NCI-H510A treated with DMSO at 0.1 percent for 48 hours (cell line): ENCODE data around the gene RPS23.
"Not testable (repeated sequence)": the region's sequence is repeated elsewhere in the genome, so short reads cannot be mapped to it uniquely, and the experiment has no call there.

Experiments used
- DNase-seq: peaks from one replicate; lab custom pipeline; 2025; lab: John Stamatoyannopoulos, UW

The RPS23 gene

DNA sequence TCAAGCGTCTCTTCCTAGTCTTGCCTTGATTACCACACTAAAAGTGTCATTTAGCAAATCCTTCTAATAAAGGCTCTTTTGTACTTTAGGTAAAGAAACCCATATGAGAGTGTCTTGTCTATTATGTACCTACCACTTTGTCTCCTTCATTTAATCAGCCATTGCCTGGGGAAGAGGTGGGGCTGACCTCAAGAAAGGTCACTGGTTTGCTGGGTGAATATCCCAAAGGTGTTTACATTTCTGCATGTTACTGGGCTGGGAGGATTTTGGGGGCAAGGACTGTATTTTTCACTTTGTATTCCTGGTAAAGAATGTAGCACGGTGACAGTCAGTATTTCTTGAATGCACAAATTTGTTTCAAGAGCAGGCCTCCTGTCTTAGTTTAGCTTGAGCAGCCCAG, 11.9 kb upstream of the RPS23 start:
- DNase-seq = no peak

DNA sequence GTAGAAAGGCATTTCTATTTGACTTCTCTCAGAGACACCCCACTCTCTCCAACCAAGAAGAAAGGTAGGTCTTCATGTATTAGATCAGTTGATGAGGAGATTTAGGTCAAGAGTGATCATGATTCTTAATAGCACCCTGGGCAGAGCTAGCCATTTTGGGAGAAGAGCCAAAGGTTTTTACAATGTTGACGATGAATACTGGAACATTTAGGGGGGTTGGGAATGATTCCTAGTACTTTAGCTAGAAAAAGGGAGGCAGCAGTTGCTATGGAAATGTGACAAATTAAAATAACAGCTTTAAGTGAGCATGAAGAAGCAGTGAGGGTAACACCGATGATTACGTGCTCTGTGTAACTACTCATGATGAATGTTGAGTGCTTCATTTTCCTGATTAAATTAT, 9.5 kb upstream of the RPS23 start:
- DNase-seq = no peak

DNA sequence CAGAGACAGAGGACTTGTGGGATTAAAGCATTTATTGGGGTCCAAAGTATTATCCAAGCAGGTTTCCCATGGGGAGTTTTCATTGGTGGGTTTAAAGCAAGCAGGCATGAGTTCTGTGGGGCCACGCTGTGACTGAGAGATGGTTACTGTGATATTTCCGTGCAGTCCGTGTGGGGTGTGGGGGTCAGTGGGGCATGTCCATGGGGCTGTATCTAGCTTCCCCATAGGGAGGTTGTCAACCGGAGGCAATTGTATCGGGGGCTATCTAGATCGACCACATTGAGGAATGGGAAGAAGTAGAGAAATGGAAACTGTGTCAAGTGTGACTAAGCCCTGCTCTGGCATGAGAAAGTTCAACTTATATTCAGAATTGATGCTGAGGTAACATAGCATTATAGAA, 7.1 kb upstream of the RPS23 start:
- no peak for DNase-seq

DNA sequence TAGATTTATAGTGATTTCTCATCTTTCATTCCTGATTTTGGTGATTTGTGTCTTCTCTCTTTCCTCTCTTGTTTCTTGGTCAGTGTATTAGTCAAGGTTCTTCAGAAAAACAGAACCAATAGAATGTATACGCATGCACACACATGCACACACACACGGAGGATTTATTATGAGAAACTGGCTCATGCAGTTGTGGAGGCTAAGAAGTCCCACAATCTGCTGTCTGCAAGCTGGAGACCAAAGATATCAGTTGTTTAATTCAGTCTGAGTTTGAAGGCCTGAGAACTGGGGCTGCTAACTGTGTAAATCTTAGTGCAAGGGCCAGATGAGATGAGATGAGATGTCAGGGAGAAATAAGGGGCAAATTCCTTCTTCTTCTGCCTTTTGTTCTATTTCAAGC, 5.7 kb upstream of the RPS23 start:
- DNase-seq = no peak

DNA sequence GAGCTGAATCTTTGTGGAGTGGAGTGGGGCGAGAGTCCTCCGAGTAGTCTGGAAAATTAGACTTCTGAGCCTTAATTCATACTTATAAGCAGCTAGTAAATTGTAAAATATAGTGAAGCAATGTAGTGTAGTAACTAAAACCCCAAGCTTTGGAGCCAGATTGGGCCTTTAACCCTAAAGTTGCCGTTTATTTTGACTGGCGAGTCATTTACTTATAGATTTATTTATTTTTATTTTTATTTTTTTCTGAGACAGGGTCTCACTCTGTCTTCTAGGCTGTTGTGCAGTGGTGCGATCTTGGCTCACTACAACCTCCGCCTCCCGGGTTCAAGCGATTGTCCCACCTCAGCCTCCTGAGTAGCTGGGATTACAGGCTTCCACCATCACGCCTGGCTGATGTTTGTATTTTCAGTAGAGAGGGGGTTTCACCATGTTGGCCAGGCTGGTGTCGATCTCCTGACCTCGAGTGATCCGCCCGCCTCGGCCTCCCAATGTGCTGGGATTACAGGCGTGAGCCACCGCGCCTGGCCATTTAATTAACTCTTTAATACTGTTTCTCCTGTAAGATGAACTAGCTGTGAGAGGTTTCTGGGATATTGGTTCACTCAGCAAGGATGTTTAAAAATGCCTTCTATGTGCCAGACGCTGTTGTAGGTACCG, 687 bp upstream of the RPS23 start:
- no peak for DNase-seq

DNA sequence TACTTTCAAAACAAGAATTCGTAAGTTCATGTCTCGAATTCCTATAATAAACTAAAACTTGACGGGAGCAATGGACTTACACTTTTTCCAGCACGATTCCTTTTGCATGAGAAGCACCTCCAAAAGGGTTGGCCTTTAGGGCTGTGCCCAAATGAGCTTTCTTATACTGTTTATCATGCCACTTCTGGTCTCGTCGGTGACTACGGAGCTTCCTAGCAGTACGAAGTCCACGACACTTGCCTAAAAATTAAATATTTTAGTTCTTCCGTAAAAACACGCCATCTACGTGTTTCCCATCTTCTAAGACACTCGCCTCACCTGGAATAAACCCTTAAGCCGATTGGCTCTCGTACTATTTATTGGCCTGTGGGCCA, 554 bp downstream of the RPS23 start:
- DNase-seq = no peak

DNA sequence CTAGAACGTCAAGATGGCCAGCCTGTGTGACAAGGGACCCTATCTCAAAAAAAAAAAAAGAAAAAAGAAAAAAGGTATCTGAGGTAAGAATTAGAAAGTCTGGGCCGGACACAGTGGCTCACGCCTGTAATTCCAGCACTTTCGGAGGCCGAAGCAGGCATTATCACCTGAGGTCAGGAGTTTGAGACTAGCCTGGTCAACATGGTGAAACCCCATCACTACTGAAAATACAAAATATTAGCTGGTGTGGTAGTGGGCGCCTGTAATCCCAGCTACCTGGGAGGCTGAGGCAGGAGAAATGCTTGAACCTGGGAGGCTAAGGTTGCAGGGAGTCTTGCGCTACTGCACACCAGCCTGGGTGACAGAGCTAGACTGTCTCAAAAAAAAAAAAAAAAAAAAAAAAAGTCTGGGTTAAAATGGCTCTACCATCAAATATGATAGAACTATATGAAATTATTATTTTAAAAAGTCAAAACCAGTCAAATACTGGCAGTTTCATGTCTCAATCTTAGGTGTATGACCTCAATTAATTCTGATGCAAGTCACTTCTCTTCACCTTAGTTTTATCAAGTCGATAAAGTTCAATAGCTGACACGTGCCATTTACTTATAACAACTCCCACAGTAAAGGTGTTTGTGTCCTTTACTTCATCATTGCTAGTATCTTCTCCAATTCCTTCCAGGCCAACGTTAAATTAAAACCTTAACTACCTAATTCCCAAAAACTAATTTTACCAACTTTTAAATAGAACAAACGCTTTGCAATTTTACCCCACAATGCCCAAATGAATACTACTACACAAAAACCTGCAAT, 1.1 kb downstream of the RPS23 start:
- DNase-seq = no peak

DNA sequence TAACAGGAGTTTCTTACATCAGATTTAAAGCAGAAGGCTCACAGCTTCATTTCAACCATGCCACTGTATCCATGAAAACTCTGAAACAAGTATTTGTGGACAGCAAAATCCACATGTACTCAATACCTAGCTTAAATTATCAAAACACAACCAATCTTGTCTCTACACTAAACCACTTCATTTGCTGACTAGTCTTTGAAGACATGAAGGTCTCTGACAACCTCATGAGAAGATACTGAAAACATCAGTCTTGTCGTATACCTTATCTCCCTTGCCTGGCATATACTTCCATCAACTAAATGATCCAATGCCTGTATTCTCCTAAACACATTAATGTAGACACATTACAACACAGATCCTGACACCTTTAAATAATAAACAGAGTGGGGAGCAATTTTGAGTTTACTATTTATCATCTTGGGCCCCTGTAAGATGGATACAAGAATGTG, 2.9 kb downstream of the RPS23 start:
- no peak for DNase-seq

DNA sequence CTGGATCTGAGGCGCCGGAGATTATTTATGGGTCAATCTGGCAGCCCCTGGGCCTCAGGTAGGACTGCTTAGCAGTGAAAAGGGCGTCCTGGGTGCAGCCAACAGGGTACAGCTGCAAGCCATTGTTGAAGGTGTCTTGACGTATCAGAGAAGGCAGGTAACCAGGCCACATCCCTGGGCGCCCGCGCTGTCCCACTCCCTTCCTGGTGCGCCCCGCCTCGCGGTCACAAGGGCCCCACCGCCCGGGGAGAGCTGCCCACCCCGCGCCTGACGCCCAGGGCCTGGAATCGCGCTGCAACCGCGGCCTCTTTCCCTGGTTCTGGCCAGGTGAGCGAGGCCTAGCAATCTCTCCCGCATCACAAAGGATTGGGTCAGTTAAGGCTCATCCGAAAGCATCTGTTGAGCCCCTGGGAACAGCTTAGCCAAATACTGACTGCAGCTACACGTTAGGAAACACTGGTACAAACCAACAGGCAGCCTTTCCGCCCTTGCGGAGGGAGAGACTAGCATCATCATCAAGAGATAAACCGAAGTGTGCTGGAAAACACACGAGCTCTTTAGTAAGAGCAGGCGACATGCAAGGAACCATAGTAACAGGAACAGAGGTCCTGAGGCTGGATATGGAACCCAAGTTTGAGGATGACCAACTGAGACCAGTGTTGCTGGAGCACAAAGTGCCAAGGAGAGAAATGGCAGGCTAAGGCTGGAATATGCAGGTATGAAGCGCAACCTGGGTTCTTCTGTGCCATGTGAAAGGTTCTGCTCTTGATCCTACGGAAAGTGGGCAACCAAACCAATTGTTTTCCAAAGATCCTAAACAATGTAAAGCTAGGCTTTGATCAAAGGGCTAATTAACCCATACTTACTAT, 3.6 kb downstream of the RPS23 start:
- no peak for DNase-seq

DNA sequence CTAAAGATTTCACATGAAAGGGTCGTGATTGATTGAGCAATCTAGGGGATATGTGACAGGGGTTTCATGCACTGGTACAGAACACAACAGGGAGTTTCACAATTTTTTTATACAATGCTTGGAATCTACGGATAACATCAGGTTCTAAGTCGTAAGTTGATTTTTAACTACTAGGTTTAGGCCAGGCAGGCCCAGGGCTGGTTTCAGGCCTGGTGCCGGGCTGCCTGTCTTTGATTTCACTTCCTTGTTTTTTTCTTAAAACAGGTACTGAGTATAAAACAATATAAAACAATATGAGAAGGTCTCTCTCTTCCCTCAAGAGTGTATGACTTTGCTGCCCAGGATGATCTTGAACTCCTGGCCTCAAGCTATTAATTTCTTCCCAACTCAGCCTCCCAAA, 4.7 kb downstream of the RPS23 start:
- not testable (repeated sequence) for DNase-seq

DNA sequence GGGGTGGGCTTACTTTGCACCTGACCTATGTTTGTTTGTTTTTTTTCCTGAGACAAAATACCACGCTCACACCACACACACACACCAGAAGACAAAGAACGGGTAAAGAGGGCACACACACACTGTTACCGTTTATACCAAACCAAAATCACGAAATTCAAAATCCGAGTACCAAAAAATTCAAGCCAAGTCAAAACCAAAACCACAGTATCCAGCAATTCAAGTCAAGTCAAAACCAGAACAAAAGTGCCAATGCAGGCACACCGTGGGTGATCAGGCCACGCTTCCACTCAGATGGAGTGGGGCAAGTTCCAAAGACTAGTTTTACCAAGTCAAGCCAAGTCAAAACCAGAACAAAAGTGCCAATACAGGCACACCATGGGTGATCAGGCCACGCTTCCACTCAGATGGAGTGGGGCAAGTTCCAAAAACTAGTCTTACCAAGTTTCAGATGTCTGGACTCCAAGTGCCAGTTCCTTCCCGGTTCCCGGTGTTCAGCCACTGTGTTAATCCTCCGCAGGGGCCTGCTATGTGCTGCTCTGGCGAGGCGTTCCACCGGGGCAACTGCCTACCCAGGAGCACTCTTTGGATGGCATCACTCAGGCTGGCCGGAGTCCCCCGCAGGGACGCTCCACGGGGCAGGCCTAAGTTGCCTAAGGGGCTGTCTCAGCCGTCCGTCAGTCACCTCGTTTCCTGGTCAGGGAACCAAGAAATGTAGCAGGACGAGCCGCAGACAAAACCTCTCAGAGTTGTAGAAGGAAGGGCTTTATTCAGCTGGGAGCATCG, 5.4 kb downstream of the RPS23 start:
- DNase-seq = not testable (repeated sequence)

DNA sequence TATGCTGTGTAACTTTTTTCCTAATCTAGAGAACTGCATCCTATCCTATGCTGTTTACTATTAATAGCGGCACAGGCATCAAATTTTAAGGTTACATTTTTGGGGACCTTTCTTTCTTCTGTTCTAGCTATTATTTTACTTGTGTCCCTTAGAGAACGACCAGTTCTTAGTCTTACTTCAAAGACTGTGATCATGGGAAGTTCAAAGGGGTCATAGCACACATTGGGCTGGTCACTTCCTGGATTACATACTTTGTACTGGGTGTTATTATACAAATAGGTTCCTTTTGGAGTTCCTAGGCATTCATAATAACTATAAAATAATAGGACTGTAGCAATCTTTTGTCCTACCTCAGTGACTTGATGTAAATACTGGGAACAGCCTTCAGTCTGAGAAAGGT, 8.8 kb downstream of the RPS23 start:
- DNase-seq = not testable (repeated sequence)

DNA sequence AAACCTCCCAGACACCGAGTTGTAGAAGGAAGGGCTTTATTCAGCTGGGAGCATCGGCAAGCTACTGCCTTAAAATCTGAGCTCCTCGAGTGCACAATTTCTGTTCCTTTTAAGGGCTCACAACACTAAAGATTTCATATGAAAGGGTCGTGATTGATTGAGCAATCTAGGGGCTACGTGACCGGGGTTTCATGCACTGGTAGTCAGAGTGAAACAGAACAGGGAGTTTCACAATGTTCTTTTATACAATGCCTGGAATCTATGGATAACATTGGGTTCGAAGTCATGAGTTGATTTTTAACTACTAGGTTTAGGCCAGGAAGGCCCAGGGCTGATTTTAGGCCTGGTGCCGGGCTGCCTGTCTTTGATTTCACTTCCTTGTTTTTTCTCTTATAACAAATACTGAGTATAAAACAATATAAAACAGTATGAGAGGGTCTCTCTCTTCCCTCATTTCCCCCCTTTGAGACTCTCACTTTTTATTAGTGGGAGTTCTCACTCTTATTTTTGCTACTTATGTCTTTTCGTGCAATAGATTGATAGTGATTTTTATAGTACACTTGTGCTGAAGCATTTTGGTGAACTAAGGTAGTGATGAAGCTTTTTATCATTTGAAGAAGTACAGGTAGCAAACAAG, 10.7 kb downstream of the RPS23 start:
- not testable (repeated sequence) for DNase-seq

DNA sequence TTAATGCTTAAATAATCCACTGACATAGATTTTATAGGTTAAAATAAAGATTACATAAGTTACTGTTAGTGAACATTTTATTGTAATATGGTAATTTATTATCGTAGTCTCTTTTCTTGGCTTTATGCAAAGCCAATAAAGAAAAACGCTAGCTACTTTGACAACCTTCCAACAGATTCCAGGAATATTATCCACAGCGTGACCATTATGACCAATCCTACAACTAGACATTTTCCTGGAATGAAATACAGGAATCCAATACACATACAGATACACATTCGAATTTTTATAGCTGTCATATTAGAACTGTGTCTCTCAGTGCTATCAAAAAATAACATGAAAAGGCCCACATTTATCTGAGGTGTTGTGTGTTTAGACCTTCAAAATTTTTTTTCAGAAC, 13.1 kb downstream of the RPS23 start:
- no peak for DNase-seq

DNA sequence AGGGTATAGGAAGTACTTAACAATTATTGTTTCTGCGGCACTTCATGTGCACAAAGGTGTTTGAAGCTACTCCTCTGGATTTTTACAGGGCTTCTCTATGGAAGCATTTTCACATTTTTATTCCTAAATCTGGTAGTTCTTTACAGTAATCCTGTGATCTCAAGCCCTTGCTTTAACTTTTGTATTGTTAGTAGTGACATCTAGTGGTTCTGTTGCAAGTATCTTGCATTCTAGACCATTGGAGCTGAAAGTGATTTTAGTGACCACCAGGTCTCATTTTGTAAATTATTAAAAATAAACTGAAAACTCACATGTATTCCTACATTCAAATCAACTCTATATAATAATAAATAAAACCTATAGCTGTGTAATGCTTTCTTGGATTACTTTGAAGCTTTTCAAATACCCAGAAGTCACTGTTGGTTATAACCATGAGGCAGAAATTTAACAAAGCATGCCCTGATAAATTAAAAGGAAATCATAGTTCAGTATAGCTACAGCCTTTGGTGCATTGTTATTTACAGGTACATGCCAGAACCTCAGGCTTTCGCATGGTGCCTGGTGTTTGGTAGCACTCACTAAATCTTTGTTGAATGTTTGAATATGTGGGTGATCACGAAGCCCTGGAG, 18.9 kb downstream of the RPS23 start:
- no peak for DNase-seq

DNA sequence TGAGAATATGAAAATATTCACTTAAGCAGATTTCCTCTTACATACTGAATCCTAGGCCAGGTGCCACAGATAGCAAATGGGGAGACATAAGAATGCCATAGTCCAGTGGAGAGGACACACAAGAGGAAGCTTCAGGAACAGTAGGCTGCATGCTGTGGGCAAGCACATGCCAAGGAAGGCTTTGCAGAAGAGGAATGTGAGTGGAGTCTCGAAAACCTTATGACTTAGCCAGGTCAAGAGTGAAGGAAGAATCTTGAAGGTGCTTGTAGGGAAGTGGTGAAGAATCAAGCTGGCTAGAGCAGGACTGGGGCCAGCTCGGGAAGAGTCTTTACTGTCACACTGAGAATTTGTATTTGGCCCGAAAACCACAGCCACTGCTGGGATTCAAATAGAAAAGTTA, 20.4 kb downstream of the RPS23 start:
- DNase-seq = no peak

DNA sequence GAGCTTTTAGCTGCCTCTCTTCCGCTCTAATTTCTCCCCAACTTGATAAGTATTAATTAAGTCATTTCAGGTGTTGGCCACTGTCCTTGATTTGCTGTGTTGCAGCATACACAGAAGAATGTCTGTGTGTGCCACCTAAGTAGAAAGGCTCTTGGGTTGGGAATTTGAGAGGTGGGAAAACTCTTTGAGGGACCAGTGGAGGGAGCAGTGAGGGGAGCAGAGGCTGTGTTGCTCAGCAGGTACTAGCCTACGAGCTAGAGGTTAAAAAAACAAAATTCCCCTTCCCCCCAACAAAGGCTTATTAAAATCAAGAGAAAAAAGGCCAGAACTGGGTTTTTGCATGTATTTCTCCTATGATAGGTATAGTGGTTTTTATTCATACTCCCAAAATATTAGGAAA, 20.9 kb downstream of the RPS23 start:
- DNase-seq = no peak

DNA sequence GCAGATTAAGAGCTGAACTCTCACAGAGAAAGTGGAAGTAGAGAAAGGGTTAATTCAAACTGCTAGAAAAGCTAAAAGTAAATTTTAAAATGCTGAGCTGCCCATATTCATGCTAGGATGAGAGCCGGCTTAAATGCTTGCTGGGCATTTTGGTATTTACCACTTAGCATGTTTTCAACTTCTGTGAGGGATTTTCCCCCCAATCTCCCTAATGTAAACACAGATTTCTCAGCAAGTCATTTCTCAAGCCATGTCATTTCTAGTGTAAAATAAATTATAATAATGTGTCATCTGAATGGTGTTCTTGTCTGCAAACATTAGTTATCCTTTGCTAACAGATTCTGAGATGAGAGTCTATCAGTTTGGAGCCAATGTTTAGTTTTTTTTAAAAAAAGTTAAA, 22.3 kb downstream of the RPS23 start:
- DNase-seq = no peak

DNA sequence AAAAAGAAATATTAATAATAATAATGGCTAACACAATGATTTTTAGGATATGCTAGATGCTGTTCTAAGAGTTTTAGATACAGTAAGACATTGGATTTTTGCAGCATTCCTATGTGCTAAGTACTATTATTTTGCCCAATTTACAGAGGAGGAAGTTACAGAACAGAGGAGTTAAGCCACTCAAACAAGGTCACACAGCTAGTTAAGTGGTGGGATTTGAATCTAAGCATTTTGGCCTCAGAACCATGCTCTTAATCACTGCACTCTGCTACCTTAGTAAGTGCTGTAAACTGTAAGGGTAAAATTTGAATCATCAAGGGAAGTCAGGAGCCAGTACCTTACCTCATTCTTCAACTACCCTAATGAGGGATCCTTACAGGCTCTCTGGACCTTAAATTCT, 25.4 kb downstream of the RPS23 start:
- DNase-seq = no peak

DNA sequence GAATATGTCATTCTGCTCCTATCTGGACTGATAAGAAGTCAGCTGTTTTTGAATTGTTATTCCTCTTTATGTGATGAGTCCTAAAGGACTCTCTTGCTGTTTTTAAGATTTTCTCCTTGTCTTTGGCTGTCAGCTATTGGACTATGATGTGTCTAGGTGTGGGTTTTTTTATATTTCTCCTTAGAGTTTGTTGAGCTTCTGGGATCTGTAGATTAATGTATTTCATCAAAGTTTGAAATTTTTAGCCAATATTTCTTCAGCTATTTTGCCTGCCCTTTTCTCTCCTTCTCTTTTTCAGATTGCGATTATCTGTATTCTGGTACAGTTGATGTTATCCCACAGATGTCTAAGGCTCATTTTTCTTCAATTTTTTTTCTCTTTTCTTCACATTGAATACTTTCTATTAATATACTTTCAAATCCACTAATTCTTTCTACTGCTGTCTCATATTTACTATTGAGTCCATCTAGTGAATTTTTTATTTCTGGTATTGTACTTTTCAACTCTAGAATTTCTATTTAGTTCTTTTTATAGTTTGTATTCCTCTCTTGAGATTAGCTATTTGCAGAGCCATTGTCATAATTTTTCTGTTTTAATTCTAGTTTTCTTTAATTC, 31.1 kb downstream of the RPS23 start:
- no peak for DNase-seq
